Aorta (tissue), 5 donors: ENCODE results near the gene MGA. TPM values are rescaled to one million over a fixed set of nuclear protein-coding genes. Genes with fewer than 3 reads are reported as not detected.

Experiments
- ATAC-seq: fragments of 200-7000 bp; cut with Tn5 transposase; one replicate; pipeline ENCODE4 v1.9.1; 2022; ENCODE audit warnings: moderate library complexity; ENCODE audit not compliant: low FRiP score
- DNase-seq, 2 donors: peaks; one replicate each; pipeline ENCODE4 v3.0.0-alpha.2; 2020
- H3K27ac ChIP-seq, 2 donors: one replicate each; pipeline ENCODE4 v1.5.1; 2013; ENCODE audit warnings: low read length in 2 of 2, mild to moderate bottlenecking in 2 of 2, moderate library complexity in 2 of 2, control low read depth in 1 of 2, inconsistent platforms in 1 of 2, low read depth in 1 of 2
- H3K27me3 ChIP-seq, 2 donors: one replicate each; pipeline ENCODE4 v1.6.1; 2013; ENCODE audit warnings: control low read depth in 1 of 2, low read length in 1 of 2, mild to moderate bottlenecking in 1 of 2, moderate library complexity in 1 of 2; ENCODE audit not compliant: insufficient read depth in 2 of 2, control insufficient read depth in 1 of 2
- H3K36me3 ChIP-seq, 2 donors: one replicate each; pipeline ENCODE4 v1.6.1; 2013; ENCODE audit warnings: control low read depth in 1 of 2, low read length in 1 of 2, mild to moderate bottlenecking in 1 of 2; ENCODE audit not compliant: insufficient read depth in 2 of 2, control insufficient read depth in 1 of 2
- H3K4me1 ChIP-seq, 2 donors: one replicate each; pipeline ENCODE4 v1.6.1; 2013; ENCODE audit warnings: low read length in 2 of 2, control low read depth in 1 of 2, mild to moderate bottlenecking in 1 of 2, moderate library complexity in 1 of 2; ENCODE audit not compliant: insufficient read depth in 2 of 2, control insufficient read depth in 1 of 2
- H3K4me3 ChIP-seq, 2 donors: one replicate each; pipeline ENCODE4 v1.5.1; 2013; ENCODE audit warnings: low read length in 2 of 2, control low read depth in 1 of 2, mild to moderate bottlenecking in 1 of 2
- H3K9me3 ChIP-seq: one replicate; pipeline ENCODE4 v1.6.1; 2013; ENCODE audit warnings: mild to moderate bottlenecking, low read length; ENCODE audit not compliant: control insufficient read depth
- WGBS, 2 donors: extraction: QIAGEN DNeasy Blood & Tissue Kit; methylation state at CpG; one replicate each; pipeline ENCODE4 v1.1.7; 2013; 5-methylcytosine and 5-hydroxymethylcytosine counted together
- intact Hi-C, 2 donors: fragments of 100-400 bp; cut with DNase I; formaldehyde crosslinking; loops; one replicate each; pipeline versions ENCODE4 v1.14.2 to v1.15.0; 2022
- long read RNA-seq, 2 donors: library from polyadenylated mRNA; unstranded; transcript quantifications; one replicate each; pipeline ENCODE4 v2.0.0, GENCODE V29; 2020 to 2021
- polyA plus RNA-seq, 2 donors: library from polyadenylated mRNA; stranded (reverse); fragments of 200-250 nt; gene quantifications; one replicate each; pipeline ENCODE4 v1.2.3, GENCODE V29; 2013
- total RNA-seq, 2 donors: library from RNA; stranded (reverse); fragmentation: NEBNext Ultra II Directional; extraction: Animal tissue kit (Norgen Biotek cat#: 25700); gene quantifications; one replicate each; pipeline ENCODE4 v1.2.1, GENCODE V29; 2021
- donor health status: healthy with polysubstance abuse.
- donor health status: Bipolar disorder and iron deficiency.
- donor health status: DM: no; HTN: no; CAD: no.
- donor health status: DM: no; HTN: no; CAD: no.
- donor health status: DM: yes; HTN: yes; CAD: no.

Gene MGA
- total RNA-seq, result 10 to 100 TPM; 44.1 to 46.6 TPM
- 1 to 10 TPM; 1.9 to 6.0 TPM for polyA plus RNA-seq
- long read RNA-seq, donor 1, partial matches to known transcripts, result 8 of 16 reads
- long read RNA-seq, donor 1, other reads (novel, unspliced or antisense), result 7 of 16 reads
- long read RNA-seq, donor 2, partial matches to known transcripts, result 4 of 17 reads
- long read RNA-seq, donor 2, other reads (novel, unspliced or antisense), result 11 of 17 reads

DNA sequence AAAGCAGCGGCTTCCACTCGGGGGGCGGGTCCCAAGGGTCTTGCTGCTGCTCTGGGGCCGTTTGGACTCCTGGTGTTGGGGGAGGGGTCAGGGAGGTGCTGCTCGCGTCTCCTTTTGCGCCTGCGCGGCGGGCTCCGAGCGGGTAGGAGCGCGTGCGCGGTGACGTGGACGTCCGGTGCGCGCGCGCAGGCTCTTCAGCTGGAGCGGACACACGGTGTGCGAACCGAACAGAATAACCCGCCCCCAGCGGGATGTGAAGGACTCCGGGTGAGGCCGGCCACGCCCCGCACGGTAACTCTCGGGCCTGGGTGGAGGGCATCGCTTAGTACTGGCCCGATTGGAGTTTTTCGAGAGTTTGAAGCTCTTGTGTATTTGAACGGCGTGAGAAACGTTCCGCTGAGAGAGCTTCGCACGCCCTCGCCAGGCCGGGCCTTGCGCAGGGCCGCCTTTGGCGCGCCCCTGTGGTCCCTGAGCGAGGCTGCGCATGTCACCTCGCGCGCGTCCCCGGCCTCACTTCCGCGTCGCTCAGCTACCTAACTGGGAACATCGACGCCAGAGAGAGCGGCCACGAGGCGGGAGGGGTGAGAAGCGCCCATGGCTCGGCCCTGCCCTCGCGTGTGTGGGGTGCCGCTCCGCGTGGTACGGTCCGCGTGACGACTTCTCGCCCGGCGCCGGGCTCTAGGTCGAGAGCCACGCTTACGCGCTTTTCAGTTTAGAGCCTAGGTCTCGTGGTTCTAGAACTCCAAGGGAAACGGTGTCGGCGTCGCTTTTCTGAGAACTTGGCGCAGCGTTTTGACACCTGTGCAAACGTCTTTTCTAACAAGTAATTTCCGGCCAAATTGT, at the start of gene MGA:
MGA (plus strand) TSS at position 171 of the 843 bp plus-strand sequence.
- intact Hi-C loops, result loop anchor here (1.0 to 5.0 kb wide), 2 partner anchors 38 to 39 kb away; no protein-coding TSS in a partner anchor
- Histone ChIP-seq H3K4me3 (peak within 1 kb of the TSS; percentile 23 to 24), H3K27me3 (no peaks in the 10 kb centered on the region), H3K27ac (peak within 1 kb of the TSS in 1 of 2 donors; percentile 37), H3K36me3 (no peaks in the 10 kb centered on the region), H3K9me3 (no peaks in the 10 kb centered on the region), H3K4me1 (no peaks in the 10 kb centered on the region)
- ATAC-seq (peak; percentile 97), DNase-seq (peak; percentile 95 to 97)
- 1 to 2% methylated on average over 87 to 93 of the region's 93 CpGs for WGBS, 2 donors

GRCh38 chr15:41620536-41621199, 39.5 kb upstream of the MGA start:
- 16% methylated on average over 18 of the region's 18 CpGs for WGBS, 2 donors
- no peaks in the 10 kb centered on the region for H3K36me3 ChIP-seq
- no peaks in the 10 kb centered on the region for H3K27me3 ChIP-seq
- ATAC-seq, result no peak
- intact Hi-C loops, result loop anchor here (1.0 to 5.0 kb wide), 2 partner anchors 40 to 42 kb away; partner anchors contain the start of gene MGA (in 2 of the 2)
- peaks cover 2% of the 10 kb centered on the region for H3K9me3 ChIP-seq
- H3K4me3 ChIP-seq, result peak overlapping the region; percentile 9 to 21
- DNase-seq, result no peak
- H3K4me1 ChIP-seq, result no peaks in the 10 kb centered on the region
- H3K27ac ChIP-seq, result peak overlapping the region in 1 of 2 donors; percentile 15

GRCh38 chr15:41621200-41622193, 38.7 kb upstream of the MGA start:
- Histone ChIP-seq H3K27me3 (no peaks in the 10 kb centered on the region), H3K27ac (peak overlapping the region in 1 of 2 donors; percentile 22), H3K4me3 (peak overlapping the region; percentile 9 to 21), H3K36me3 (no peaks in the 10 kb centered on the region), H3K4me1 (no peaks in the 10 kb centered on the region), H3K9me3 (peaks cover 2% of the 10 kb centered on the region)
- ATAC-seq, result peak; percentile 95
- intact Hi-C loops, result loop anchor here (1.0 to 5.0 kb wide), 2 partner anchors 39 to 41 kb away; partner anchors contain the start of gene MGA (in 2 of the 2)
- 0 to 2% methylated on average over 101 to 104 of the region's 104 CpGs for WGBS, 2 donors
- peak; percentile 87 to 93 for DNase-seq

- no peaks in the 10 kb centered on the region for H3K9me3 ChIP-seq
- whole genome bisulfite sequencing, 2 donors, result 50 to 59% methylated on average over 4 of the region's 4 CpGs
- ATAC-seq (no peak), DNase-seq (no peak)
- H3K36me3 ChIP-seq, result no peaks in the 10 kb centered on the region
- H3K27me3 ChIP-seq, result no peaks in the 10 kb centered on the region
- intact Hi-C loops, result loop anchor here in 1 of 2 donors (5.0 kb wide), 1 partner anchor 39 kb away; the partner anchor contains the start of gene MGA
- no peak overlapping the region for H3K4me3 ChIP-seq
- no peaks in the 10 kb centered on the region for H3K4me1 ChIP-seq
- no peak overlapping the region for H3K27ac ChIP-seq
Observed at GRCh38 chr15:41622901-41623300, 37.3 kb upstream of the MGA start.

GRCh38 chr15:41627203-41627602, 33.0 kb upstream of the MGA start:
- intact Hi-C loops, result no loop called here
- no peak overlapping the region for H3K27ac ChIP-seq
- no peak for ATAC-seq
- no peak overlapping the region for H3K4me3 ChIP-seq
- DNase-seq, result no peak
- no peaks in the 10 kb centered on the region for H3K27me3 ChIP-seq
- H3K4me1 ChIP-seq, result no peaks in the 10 kb centered on the region
- 96 to 100% methylated on average over 1 of the region's 1 CpG for WGBS, 2 donors
- H3K36me3 ChIP-seq, result no peaks in the 10 kb centered on the region
- H3K9me3 ChIP-seq, result no peaks in the 10 kb centered on the region

- no peak for ATAC-seq
- WGBS, 2 donors, result 91 to 97% methylated on average over 4 of the region's 4 CpGs
- no peak for DNase-seq
- H3K4me3 ChIP-seq, result no peak overlapping the region
- intact Hi-C loops, result no loop called here
- H3K9me3 ChIP-seq, result no peaks in the 10 kb centered on the region
- H3K27me3 ChIP-seq, result no peaks in the 10 kb centered on the region
- H3K4me1 ChIP-seq, result no peaks in the 10 kb centered on the region
- H3K27ac ChIP-seq, result no peak overlapping the region
- no peaks in the 10 kb centered on the region for H3K36me3 ChIP-seq
Observed at GRCh38 chr15:41629463-41629862, 30.7 kb upstream of the MGA start.

- DNase-seq, result no peak
- no peaks in the 10 kb centered on the region for H3K9me3 ChIP-seq
- no peak overlapping the region for H3K4me3 ChIP-seq
- no peaks in the 10 kb centered on the region for H3K36me3 ChIP-seq
- ATAC-seq, result no peak
- H3K27ac ChIP-seq, result no peak overlapping the region
- H3K4me1 ChIP-seq, result no peaks in the 10 kb centered on the region
- intact Hi-C loops, result no loop called here
- no peaks in the 10 kb centered on the region for H3K27me3 ChIP-seq
- 67 to 79% methylated on average over 5 of the region's 5 CpGs for WGBS, 2 donors
Observed at GRCh38 chr15:41629883-41630282, 30.3 kb upstream of the MGA start.
